ENCODE results near the gene RAB26. TPM values are rescaled to one million over a fixed set of nuclear protein-coding genes. Genes with fewer than 3 reads are reported as not detected.
"Not testable (repeated sequence)": the region's sequence is repeated elsewhere in the genome, so short reads cannot be mapped to it uniquely, and the experiment has no call there.

RAB26 gene
- total and polyA plus RNA-seq, 2 of the 13 experiments (the other 11 are each of a cell fraction or from before 2014, with no cell fraction given): 0.86 to 3.6 TPM

DNA sequence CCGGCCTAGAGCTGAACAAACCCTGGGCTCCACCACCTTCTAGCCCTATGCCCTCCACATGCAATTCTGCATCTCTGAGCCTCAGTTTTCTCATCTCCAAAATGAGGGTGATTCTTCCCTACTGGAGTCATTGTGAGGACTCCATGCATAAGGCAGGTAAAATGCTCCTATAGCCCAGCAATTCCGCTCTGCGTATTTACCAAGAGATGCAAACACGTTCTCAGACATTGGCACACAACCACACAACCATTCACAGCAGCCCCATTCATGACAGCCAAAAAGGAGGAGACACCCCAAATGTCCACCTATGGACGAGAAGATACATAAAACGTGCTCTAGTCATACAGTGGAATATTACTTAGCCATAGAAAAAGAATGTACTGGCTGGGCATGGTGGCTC lies 51.9 kb downstream of the RAB26 start (continued):
- TF ChIP-seq ZNF431 (CRISPR knock-in tag; IDR thresholded peaks at IDR 0.05; ENCODE audit: borderline replicate concordance, low read depth): no peak

DNA sequence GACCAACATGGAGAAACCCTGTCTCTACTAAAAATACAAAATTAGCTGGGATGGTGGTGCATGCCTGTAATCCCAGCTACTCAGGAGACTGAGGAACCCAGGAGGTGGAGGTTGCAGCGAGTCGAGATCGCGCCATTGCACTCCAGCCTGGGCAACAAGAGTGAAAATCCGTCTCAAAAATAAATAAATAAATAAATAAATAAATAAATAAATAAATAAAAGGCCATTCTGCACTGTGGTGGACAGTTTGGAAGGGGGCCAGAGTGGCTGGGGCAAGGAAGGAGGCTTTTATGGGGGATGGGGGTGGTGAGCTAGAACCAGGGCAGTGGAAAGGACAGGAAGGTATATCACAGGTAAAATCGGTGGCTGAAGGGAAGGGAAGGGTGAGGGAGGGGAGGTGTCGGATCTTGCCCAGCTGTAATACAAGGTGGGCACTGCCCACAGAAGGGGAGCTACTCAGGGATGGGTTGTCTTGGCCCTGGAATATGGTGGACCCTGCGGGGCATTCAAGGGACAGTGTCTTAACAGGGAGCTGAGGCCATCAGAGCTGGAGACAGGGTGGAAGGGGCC lies 54.8 kb downstream of the RAB26 start:
- WGBS (ENCODE audit: low lambda C conversion rate): 84% methylated on average over 8 of the region's 8 CpGs
- ATAC-seq; H3K9me3 ChIP-seq (ENCODE audit: low read length); H3K4me3 ChIP-seq (replicated peaks in 1 of 3; ENCODE audit: insufficient read depth in 1 of 3, low read depth in 2 of 3, low read length in 3 of 3); CTCF ChIA-PET (ENCODE audit: low intra/inter-chr PET ratio, low total read pairs); intact Hi-C loops (cut with micrococcal nuclease; ENCODE audit: unreplicated experiment); H4K20me1 ChIP-seq (ENCODE audit: insufficient read depth, low read length); H2AFZ ChIP-seq (ENCODE audit: low read length); H3K4me2 ChIP-seq (ENCODE audit: low read depth, low read length); H3K9ac ChIP-seq (ENCODE audit: insufficient read depth, low read depth, low read length); BruUV-seq (replicated peaks); FAIRE-seq; H3K79me2 ChIP-seq (ENCODE audit: insufficient read depth, low read length); H3K27ac ChIP-seq (ENCODE audit: extremely low read length, insufficient read depth, low read length); DNase-seq (ENCODE audit: low spot score); in situ Hi-C loops (cut with HindIII; ENCODE audit: extremely low pct_ligation_motif_present, low pct_unique_long_range_greater_than_20kb): not testable (repeated sequence)
- Histone ChIP-seq H3K4me1 (ENCODE audit: insufficient read depth, low read length) (peaks cover 42% of the 10 kb centered on the region), H3K36me3 (replicated peaks in 1 of 2; ENCODE audit: control insufficient read depth in 1 of 2, insufficient read depth in 2 of 2, low read length in 2 of 2) (peaks cover 0 to 13% of the 10 kb centered on the region in 2 experiments; a peak in 3 of 5 replicates), H3K27me3 (ENCODE audit: control insufficient read depth in 1 of 2, insufficient read depth in 2 of 2, low read length in 2 of 2) (peaks cover 0 to 19% of the 10 kb centered on the region in 2 experiments; a peak in 3 of 5 replicates)
- POLR2A ChIA-PET: interaction anchor here (0.8 to 4.3 kb wide), 3 partner anchors 23 to 48 kb away, joined by 3 to 18 read pairs (median 18); partner anchors contain the start of genes ECI1 and TRAF7

MicroRNAs within 50 kb of the gene (microRNA counts, 767-probe panel; counts per million panel counts)
- microRNA hsa-miR-3180 (not detected), microRNA hsa-miR-4516 (not detected)

Small RNA genes lying within 50 kb of the gene (microRNA-seq; reads per million reads assigned to microRNA genes)
- gene MIR3180-5 (not detected), gene MIR4516 (not detected), gene MIR6511B1 (not detected)

Small RNA genes lying within 50 kb of the gene (small RNA-seq; reads per million reads assigned to genes)
- 0 reads per million in 3 experiments for gene MIR3180-5 (ENCODE audit: insufficient read depth in 2 of 3, insufficient read length in 3 of 3, low read depth in 2 of 3, low replicate concordance in 1 of 3)
- gene MIR4516 (ENCODE audit: insufficient read depth in 2 of 3, insufficient read length in 3 of 3, low read depth in 2 of 3, low replicate concordance in 1 of 3): 0 reads per million in 3 experiments
- gene RF00019 (ENCODE audit: insufficient read depth in 2 of 3, insufficient read length in 3 of 3, low read depth in 2 of 3, low replicate concordance in 1 of 3): 0 reads per million in 3 experiments
- gene SNORD60 (ENCODE audit: insufficient read depth in 2 of 3, insufficient read length in 3 of 3, low read depth in 2 of 3, low replicate concordance in 1 of 3): 0 reads per million in 3 experiments

Other genes starting within 250 kb of the RAB26 start
- not detected in 2 replicates for gene HS3ST6, start 230.2 kb upstream of the RAB26 start, total RNA-seq (2016; rRNA removed; fragmentation: Illumina TruSeq; extraction: Trizol)
- gene HS3ST6, start 230.2 kb upstream of the RAB26 start, polyA plus RNA-seq (2011; rRNA removed): not detected in 2 replicates
- 32.1 and 49.0 TPM in 2 replicates for gene MSRB1, start 205.4 kb upstream of the RAB26 start, total RNA-seq (2016; rRNA removed; fragmentation: Illumina TruSeq; extraction: Trizol)
- gene MSRB1, start 205.4 kb upstream of the RAB26 start, polyA plus RNA-seq (2011; rRNA removed): 75.4 and 84.2 TPM in 2 replicates
- gene RPL3L, start 193.9 kb upstream of the RAB26 start, total RNA-seq (2016; rRNA removed; fragmentation: Illumina TruSeq; extraction: Trizol): not detected in 2 replicates
- 0.17 and 0.30 TPM in 2 replicates for gene RPL3L, start 193.9 kb upstream of the RAB26 start, polyA plus RNA-seq (2011; rRNA removed)
- 143 and 157 TPM in 2 replicates for gene NDUFB10, start 189.1 kb upstream of the RAB26 start, total RNA-seq (2016; rRNA removed; fragmentation: Illumina TruSeq; extraction: Trizol)
- gene NDUFB10, start 189.1 kb upstream of the RAB26 start, polyA plus RNA-seq (2011; rRNA removed): 68.6 and 73.7 TPM in 2 replicates
- 1,908 and 1,988 TPM in 2 replicates for gene RPS2, start 183.8 kb upstream of the RAB26 start, total RNA-seq (2016; rRNA removed; fragmentation: Illumina TruSeq; extraction: Trizol)
- 4,513 and 4,514 TPM in 2 replicates for gene RPS2, start 183.8 kb upstream of the RAB26 start, polyA plus RNA-seq (2011; rRNA removed)
- not detected in 2 replicates for gene RNF151, start 181.8 kb upstream of the RAB26 start, total RNA-seq (2016; rRNA removed; fragmentation: Illumina TruSeq; extraction: Trizol)
- gene RNF151, start 181.8 kb upstream of the RAB26 start, polyA plus RNA-seq (2011; rRNA removed): not detected in 2 replicates
- 31.2 and 38.0 TPM in 2 replicates for gene TBL3, start 176.6 kb upstream of the RAB26 start, total RNA-seq (2016; rRNA removed; fragmentation: Illumina TruSeq; extraction: Trizol)
- gene TBL3, start 176.6 kb upstream of the RAB26 start, polyA plus RNA-seq (2011; rRNA removed): 16.8 and 24.9 TPM in 2 replicates
- 0.21 and 1.4 TPM in 2 replicates for gene NOXO1, start 167.2 kb upstream of the RAB26 start, total RNA-seq (2016; rRNA removed; fragmentation: Illumina TruSeq; extraction: Trizol)
- 0.69 and 1.4 TPM in 2 replicates for gene NOXO1, start 167.2 kb upstream of the RAB26 start, polyA plus RNA-seq (2011; rRNA removed)
- 68.3 and 71.7 TPM in 2 replicates for gene GFER, start 164.4 kb upstream of the RAB26 start, total RNA-seq (2016; rRNA removed; fragmentation: Illumina TruSeq; extraction: Trizol)
- gene GFER, start 164.4 kb upstream of the RAB26 start, polyA plus RNA-seq (2011; rRNA removed): 28.6 and 35.9 TPM in 2 replicates
- 0.58 and 0.97 TPM in 2 replicates for gene SYNGR3, start 158.7 kb upstream of the RAB26 start, total RNA-seq (2016; rRNA removed; fragmentation: Illumina TruSeq; extraction: Trizol)
- gene SYNGR3, start 158.7 kb upstream of the RAB26 start, polyA plus RNA-seq (2011; rRNA removed): 5.7 and 7.4 TPM in 2 replicates
- gene ZNF598, start 138.8 kb upstream of the RAB26 start, total RNA-seq (2016; rRNA removed; fragmentation: Illumina TruSeq; extraction: Trizol): 9.5 and 13.5 TPM in 2 replicates
- 14.2 and 17.6 TPM in 2 replicates for gene ZNF598, start 138.8 kb upstream of the RAB26 start, polyA plus RNA-seq (2011; rRNA removed)
- 0.97 TPM in 1 of 2 replicates, not detected in the other for gene NPW, start 128.8 kb upstream of the RAB26 start, total RNA-seq (2016; rRNA removed; fragmentation: Illumina TruSeq; extraction: Trizol)
- gene NPW, start 128.8 kb upstream of the RAB26 start, polyA plus RNA-seq (2011; rRNA removed): 0.24 and 0.25 TPM in 2 replicates
- 15.8 and 23.7 TPM in 2 replicates for gene NHERF2, start 121.7 kb upstream of the RAB26 start, total RNA-seq (2016; rRNA removed; fragmentation: Illumina TruSeq; extraction: Trizol)
- gene NHERF2, start 121.7 kb upstream of the RAB26 start, polyA plus RNA-seq (2011; rRNA removed): 39.3 and 47.2 TPM in 2 replicates
- gene NTHL1, start 100.8 kb upstream of the RAB26 start, total RNA-seq (2016; rRNA removed; fragmentation: Illumina TruSeq; extraction: Trizol): 64.8 and 64.9 TPM in 2 replicates
- 47.5 and 55.6 TPM in 2 replicates for gene NTHL1, start 100.8 kb upstream of the RAB26 start, polyA plus RNA-seq (2011; rRNA removed)
- 10.3 and 19.6 TPM in 2 replicates for gene TSC2, start 100.6 kb upstream of the RAB26 start, total RNA-seq (2016; rRNA removed; fragmentation: Illumina TruSeq; extraction: Trizol)
- gene TSC2, start 100.6 kb upstream of the RAB26 start, polyA plus RNA-seq (2011; rRNA removed): 40.4 and 44.6 TPM in 2 replicates
- 9.1 and 22.1 TPM in 2 replicates for gene PKD1, start 12.7 kb upstream of the RAB26 start, total RNA-seq (2016; rRNA removed; fragmentation: Illumina TruSeq; extraction: Trizol)
- gene PKD1, start 12.7 kb upstream of the RAB26 start, polyA plus RNA-seq (2011; rRNA removed): 23.0 and 40.7 TPM in 2 replicates
- 40.3 and 47.9 TPM in 2 replicates for gene TRAF7, start 7.2 kb downstream of the RAB26 start, total RNA-seq (2016; rRNA removed; fragmentation: Illumina TruSeq; extraction: Trizol)
- 65.6 and 67.9 TPM in 2 replicates for gene TRAF7, start 7.2 kb downstream of the RAB26 start, polyA plus RNA-seq (2011; rRNA removed)
- 1.2 and 1.4 TPM in 2 replicates for gene CASKIN1, start 48.0 kb downstream of the RAB26 start, total RNA-seq (2016; rRNA removed; fragmentation: Illumina TruSeq; extraction: Trizol)
- gene CASKIN1, start 48.0 kb downstream of the RAB26 start, polyA plus RNA-seq (2011; rRNA removed): 2.2 and 9.4 TPM in 2 replicates
- 25.2 and 30.8 TPM in 2 replicates for gene MLST8, start 56.8 kb downstream of the RAB26 start, total RNA-seq (2016; rRNA removed; fragmentation: Illumina TruSeq; extraction: Trizol)
- gene MLST8, start 56.8 kb downstream of the RAB26 start, polyA plus RNA-seq (2011; rRNA removed): 70.9 and 72.7 TPM in 2 replicates
- 1.7 and 5.8 TPM in 2 replicates for gene BRICD5, start 62.2 kb downstream of the RAB26 start, total RNA-seq (2016; rRNA removed; fragmentation: Illumina TruSeq; extraction: Trizol)
- 1.6 and 2.0 TPM in 2 replicates for gene BRICD5, start 62.2 kb downstream of the RAB26 start, polyA plus RNA-seq (2011; rRNA removed)
- 15.6 and 18.3 TPM in 2 replicates for gene PGP, start 66.2 kb downstream of the RAB26 start, total RNA-seq (2016; rRNA removed; fragmentation: Illumina TruSeq; extraction: Trizol)
- gene PGP, start 66.2 kb downstream of the RAB26 start, polyA plus RNA-seq (2011; rRNA removed): 7.3 and 8.4 TPM in 2 replicates
- gene E4F1, start 75.0 kb downstream of the RAB26 start, total RNA-seq (2016; rRNA removed; fragmentation: Illumina TruSeq; extraction: Trizol): 10.3 and 19.5 TPM in 2 replicates
- gene E4F1, start 75.0 kb downstream of the RAB26 start, polyA plus RNA-seq (2011; rRNA removed): 13.8 and 17.2 TPM in 2 replicates
- gene DNASE1L2, start 87.8 kb downstream of the RAB26 start, total RNA-seq (2016; rRNA removed; fragmentation: Illumina TruSeq; extraction: Trizol): 0.11 and 0.44 TPM in 2 replicates
- 0.50 and 1.2 TPM in 2 replicates for gene DNASE1L2, start 87.8 kb downstream of the RAB26 start, polyA plus RNA-seq (2011; rRNA removed)
- 73.8 and 82.0 TPM in 2 replicates for gene ECI1, start 103.0 kb downstream of the RAB26 start, total RNA-seq (2016; rRNA removed; fragmentation: Illumina TruSeq; extraction: Trizol)
- gene ECI1, start 103.0 kb downstream of the RAB26 start, polyA plus RNA-seq (2011; rRNA removed): 102 and 117 TPM in 2 replicates
- 126 and 127 TPM in 2 replicates for gene RNPS1, start 119.5 kb downstream of the RAB26 start, total RNA-seq (2016; rRNA removed; fragmentation: Illumina TruSeq; extraction: Trizol)
- 124 and 133 TPM in 2 replicates for gene RNPS1, start 119.5 kb downstream of the RAB26 start, polyA plus RNA-seq (2011; rRNA removed)
- gene ABCA3, start 192.1 kb downstream of the RAB26 start, total RNA-seq (2016; rRNA removed; fragmentation: Illumina TruSeq; extraction: Trizol): 0.41 and 0.60 TPM in 2 replicates
- 1.5 and 2.3 TPM in 2 replicates for gene ABCA3, start 192.1 kb downstream of the RAB26 start, polyA plus RNA-seq (2011; rRNA removed)